T-helper 22 cell (primary cell): Measurements from ENCODE around the gene PACS2.
"Not testable (repeated sequence)": the region's sequence is repeated elsewhere in the genome, so short reads cannot be mapped to it uniquely, and the experiment has no call there.

Source experiments
- DNase-seq: peaks from one replicate; pipeline ENCODE4 v3.0.0-alpha.2; 2020; ENCODE audit warnings: low read depth

Gene PACS2

GRCh38 chr14:105333020-105333490, 18.5 kb downstream of the PACS2 start:
- DNase-seq = no peak

GRCh38 chr14:105333613-105334364, 19.2 kb downstream of the PACS2 start:
- no peak for DNase-seq

- DNase-seq = no peak
Observed at GRCh38 chr14:105334383-105335230, 20.1 kb downstream of the PACS2 start.

DNA sequence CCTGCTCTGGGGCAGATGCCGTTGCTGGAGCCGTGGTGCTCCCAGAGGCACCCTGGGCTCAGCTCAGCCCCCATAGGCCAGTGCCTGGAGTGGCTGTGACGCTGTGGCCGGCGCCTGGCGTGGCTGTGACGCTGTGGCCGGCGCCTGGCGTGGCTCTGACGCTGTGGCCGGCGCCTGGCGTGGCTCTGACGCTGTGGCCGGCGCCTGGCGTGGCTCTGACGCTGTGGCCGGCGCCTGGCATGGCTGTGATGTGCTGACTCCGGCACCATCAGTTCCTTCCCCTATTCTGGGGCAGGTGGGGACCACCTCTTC, 20.6 kb downstream of the PACS2 start:
- DNase-seq = not testable (repeated sequence)

DNA sequence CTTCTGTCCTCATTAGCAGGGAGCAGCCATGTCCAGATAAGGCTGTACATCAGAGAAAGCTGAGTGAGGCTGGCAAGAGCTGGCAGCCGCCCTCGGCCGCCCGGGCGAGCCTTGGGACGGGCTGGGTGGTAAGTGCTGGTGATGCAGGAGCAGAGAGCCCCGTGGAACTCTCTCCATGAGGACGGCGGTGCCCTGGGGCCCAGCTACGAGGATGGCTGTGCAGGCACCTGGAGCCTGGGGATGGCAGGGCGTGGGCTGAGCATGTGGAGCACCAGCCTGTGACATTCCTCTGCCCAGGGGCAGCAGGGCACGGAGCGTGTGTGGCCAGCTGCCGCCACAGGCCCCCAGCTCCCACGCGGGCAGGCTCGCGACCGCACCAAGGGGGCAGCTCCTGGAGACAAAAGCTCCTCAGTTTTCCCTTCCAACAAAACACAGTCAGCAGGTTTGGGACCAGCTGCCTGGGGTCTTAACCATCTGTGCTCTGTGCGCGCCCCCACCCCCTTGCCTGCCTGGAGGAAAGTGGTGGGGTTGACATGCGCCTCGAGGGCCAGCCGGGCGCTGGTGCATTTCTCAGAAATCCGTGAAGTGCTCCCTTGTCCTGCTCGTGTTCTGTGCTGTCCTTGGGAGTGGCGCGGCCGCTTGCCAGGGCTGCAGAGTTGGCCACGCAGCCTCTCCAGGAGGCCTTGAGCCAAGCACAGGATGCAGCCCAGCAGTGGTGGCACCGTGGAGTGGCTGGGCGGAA, 21.4 kb downstream of the PACS2 start:
- DNase-seq = no peak

DNA sequence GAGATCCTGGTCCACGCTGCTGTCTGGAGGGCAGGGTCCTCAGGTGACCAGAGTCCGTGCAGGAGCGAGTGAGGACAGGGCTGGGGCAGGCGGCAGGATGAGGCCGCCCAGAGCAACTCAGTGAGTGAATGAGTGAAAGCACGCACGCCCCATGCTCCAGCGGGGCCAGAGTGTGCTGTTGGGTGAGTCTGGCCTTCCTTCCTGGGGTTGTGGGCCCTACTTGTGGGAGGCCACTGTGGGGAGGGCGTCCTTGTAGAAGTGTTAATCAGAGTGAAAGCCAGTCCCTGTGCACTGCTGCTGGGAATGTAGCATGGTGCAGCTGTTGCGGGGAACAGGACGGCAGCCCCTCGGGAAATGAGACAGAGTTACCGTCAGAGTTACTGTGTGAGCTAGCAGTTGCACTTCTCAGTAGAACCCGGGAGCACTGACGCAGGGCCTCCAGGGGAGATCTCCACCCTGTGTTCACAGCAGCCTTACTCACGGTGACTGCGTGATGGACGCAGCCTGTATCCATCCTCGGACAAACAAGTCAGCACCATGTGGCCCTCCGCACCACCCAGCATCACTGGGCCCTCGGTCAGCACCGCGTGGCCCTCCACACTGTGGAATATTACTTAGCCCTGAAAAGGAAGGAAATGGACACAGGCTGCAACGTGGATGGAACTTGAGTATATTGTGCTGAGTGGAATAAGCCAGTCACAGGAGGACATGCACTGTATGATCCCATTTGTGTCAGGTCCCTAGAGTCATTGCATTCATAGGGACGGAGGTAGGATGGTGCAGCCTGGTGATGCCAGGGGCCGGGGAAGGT, 22.1 kb downstream of the PACS2 start:
- DNase-seq = no peak

GRCh38 chr14:105337433-105337832, 22.9 kb downstream of the PACS2 start:
- no peak for DNase-seq

DNA sequence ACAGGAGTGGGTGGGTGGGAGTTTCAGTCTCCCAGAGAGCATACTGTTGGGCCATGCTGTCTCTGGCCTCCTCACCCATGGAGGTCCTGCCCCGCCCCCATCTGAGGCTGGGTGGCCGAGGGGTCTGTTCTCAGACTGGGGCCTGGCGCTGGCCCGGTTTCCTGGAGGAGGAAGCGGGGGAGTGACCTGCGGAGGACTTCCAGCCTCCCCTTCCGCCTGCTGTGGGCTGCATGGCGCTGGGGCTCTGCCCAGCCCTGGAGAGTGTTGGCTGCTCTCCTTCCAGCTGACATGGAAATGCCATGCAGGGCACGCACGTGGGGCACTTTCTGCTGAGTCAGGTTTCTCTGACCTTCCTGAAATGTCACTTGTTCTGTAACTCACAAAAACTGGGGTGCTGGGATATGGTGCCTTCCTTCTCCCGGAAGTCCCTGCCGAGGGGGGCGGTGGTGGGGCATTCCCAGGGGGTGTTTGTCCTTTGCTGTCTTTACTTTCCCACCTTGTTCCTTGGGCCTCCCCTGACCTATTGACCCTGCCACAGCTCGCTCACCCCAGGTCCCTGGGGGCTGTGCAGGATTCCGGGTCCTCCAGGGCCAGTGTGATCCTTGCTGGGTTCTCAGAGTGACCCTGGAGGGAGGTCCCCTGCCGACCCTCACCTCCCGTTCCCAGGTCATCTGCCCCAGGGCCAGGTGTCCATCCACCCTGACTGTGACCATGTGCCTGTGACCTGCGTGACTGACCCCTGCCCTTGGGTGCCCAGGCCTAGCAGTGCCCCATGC, 23.6 kb downstream of the PACS2 start:
- DNase-seq = no peak

DNA sequence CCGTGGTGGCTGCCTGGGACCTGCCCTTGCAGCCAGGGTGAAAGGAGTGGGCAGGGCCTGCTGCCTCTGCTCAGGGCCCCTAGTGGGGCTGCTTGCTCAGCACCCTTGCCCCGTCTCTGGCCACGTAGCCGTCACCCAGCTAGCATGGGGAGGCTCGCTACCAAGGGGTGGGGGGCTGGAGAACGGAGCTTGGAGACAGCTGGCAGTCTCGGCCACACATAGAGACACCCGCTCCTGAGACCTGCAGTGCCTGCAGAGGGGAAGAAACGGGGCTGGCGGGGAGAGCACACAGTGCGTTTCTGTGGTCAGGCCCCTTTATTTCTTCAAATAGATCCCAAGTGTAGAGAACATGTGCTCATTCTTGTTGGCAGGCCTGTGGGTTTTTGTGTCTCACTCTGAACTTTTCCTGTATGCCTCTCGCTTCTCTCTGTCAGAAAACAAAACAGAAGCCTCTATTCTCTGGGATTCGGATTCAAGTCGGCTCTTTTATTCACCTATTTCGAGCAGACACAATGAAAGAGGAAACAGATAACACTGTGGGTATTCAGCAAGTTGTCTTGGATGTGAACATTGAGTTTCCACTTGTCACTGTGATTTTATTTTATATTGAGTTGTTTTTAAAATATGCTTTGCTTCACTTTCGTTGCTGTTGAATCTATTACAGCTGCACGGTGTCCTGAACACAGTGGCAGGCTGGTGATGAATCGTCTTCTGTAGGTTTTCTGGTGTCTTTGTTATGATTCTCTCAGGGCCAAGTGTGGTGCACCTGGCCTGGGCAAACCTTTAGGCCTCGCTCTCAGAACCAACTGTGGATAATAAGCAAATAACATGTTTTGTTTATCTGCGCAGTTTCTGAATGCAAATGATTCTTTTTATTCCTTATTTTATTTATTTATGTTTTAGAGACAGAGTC, 26.5 kb downstream of the PACS2 start:
- no peak for DNase-seq

GRCh38 chr14:105343194-105343593, 28.6 kb downstream of the PACS2 start:
- no peak for DNase-seq

- no peak for DNase-seq
Observed at GRCh38 chr14:105346200-105346533, 31.6 kb downstream of the PACS2 start.

DNA sequence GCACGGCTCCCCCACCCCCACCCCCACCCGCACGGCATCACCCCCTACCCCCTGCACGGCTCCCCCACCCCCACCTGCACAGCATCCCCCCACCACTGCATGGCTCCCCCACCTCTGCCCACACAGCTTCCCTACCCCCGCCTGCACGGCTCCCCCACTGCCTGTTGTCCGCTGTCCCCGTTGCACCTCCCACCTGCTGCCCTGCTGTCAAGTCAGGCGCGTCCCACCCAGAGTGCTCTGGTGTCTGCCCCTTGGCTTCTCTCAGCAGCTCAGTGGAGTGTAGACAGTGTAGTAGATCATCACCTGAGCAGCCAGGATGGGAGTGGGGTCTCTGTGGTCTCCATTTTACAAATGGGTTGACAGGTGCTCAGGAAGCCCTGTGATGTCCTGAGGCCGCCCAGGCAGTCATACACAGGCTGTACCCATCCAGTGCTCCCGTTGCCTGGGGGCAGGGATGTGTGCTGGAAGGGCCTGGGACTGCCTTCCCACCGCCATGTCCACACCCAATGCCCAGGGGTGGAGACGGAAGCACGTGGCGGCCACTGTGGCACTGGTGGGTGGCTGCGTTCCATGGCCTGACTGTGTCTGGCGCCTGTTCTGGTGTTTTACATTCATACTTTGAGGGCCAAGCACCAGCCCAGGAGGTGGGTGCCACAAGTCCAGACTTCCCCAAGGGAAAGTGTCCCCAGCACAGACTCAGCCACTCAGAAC, 32.5 kb downstream of the PACS2 start:
- no peak for DNase-seq

- no peak for DNase-seq
Observed at GRCh38 chr14:105347587-105347968, 33.0 kb downstream of the PACS2 start.

- no peak for DNase-seq
Observed at GRCh38 chr14:105348169-105348944, 33.8 kb downstream of the PACS2 start.

GRCh38 chr14:105348945-105349699, 34.6 kb downstream of the PACS2 start:
- DNase-seq = no peak

DNA sequence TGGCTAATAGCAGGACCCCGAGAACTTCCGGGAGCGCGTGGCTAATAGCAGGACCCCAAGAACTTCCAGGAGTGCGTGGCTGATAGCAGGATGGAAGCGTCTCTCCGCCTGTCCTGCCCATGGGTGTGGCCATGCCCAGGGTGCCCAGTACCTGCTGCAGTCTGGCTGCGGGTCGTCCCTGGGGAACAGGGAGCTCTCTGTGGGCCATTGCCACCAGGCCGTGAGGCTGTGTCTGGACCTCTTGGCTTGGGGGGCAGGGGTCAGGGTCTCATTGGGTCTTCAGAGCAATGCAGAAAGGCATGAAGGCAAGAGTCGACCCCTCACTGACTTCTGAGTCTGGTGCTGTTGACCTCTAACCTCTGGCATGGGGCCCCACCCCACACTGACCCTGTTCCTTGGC, 35.4 kb downstream of the PACS2 start:
- no peak for DNase-seq

- no peak for DNase-seq
Observed at GRCh38 chr14:105350450-105351244, 36.1 kb downstream of the PACS2 start.
